ENCODE measurements around the gene IER2. TPM values are rescaled to one million over a fixed set of nuclear protein-coding genes. Genes with fewer than 3 reads are reported as not detected.

The IER2 gene
- total and polyA plus RNA-seq, 9 of the 15 experiments (the other 6 are each of a cell fraction or from before 2014, with no cell fraction given): 4.5 to 205 (median 23.7) TPM

DNA sequence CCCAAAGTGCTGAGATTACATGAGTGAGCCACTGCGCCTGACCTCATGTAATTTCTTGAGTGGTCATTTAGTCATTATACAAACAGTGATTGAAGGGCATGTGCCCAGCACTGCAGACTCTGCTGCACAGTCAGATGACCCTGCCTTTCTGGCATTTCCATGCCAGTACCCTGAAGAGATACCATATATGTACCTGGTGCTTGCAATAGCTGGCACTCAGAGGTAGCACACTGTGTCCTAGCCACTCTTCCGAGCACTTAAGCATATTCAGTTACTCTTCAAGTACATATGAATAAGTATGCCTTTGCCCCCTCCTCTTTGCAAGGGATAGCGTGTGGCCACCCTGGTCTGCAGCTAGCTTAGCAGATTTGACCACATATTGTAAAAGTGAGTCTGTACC is 15.6 kb upstream of the IER2 start:
- Histone ChIP-seq H3K4me1 (replicated peaks in 1 of 2; ENCODE audit: control insufficient read depth in 2 of 2, insufficient read depth in 2 of 2, low read length in 2 of 2) (peaks cover 16 to 36% of the 10 kb centered on the region in 2 experiments), H3K79me2 (ENCODE audit: control insufficient read depth, insufficient read depth, low read length) (peaks cover 50% of the 10 kb centered on the region), H3K4me2 (ENCODE audit: insufficient read depth, low read length) (no peak overlapping the region), H3K27me3 (ENCODE audit: control insufficient read depth in 2 of 2, insufficient read depth in 2 of 2, low read length in 2 of 2) (no peaks in the 10 kb centered on the region), H3K27ac (ENCODE audit: extremely low read depth, low read depth, low read length) (no peak overlapping the region), H3K4me3 (no peak overlapping the region), H3K9ac (ENCODE audit: insufficient read depth in 1 of 2, low read depth in 2 of 2, low read length in 2 of 2) (no peak overlapping the region), H2AFZ (ENCODE audit: low read depth, low read length) (no peak overlapping the region), H3K36me3 (ENCODE audit: control insufficient read depth, insufficient read depth, low read length) (peaks cover 89% of the 10 kb centered on the region), H3K9me1 (ENCODE audit: control insufficient read depth, insufficient read depth, low read length) (no peaks in the 10 kb centered on the region), H3K9me3 (replicated peaks; ENCODE audit: control insufficient read depth, insufficient read depth, low read depth, low read length) (no peaks in the 10 kb centered on the region), H4K20me1 (replicated peaks; ENCODE audit: control insufficient read depth, insufficient read depth, low read length) (peaks cover 22% of the 10 kb centered on the region)
- no TSS peak for BruUV-seq (replicated peaks)
- FAIRE-seq: no peak
- intact Hi-C loops (cut with micrococcal nuclease) (no loop called here), in situ Hi-C loops (cut with MboI) (no loop called here)
- no peak for ATAC-seq
- TF ChIP-seq ZNF609 (CRISPR knock-in tag; IDR thresholded peaks at IDR 0.05; ENCODE audit: borderline replicate concordance) (no peak), ATF1 (CRISPR knock-in tag; IDR thresholded peaks at IDR 0.05) (no peak), ATF1 (tag; IDR thresholded peaks at IDR 0.05) (no peak), RNF2 (IDR thresholded peaks at IDR 0.05) (no peak), ZSCAN32 (CRISPR knock-in tag; IDR thresholded peaks at IDR 0.05) (no peak), MNT (conservative IDR thresholded peaks at IDR 0.05) (no peak), TAF9B (IDR thresholded peaks at IDR 0.05; ENCODE audit: partially characterized antibody) (no peak), ZBTB7A (IDR thresholded peaks at IDR 0.05; ENCODE audit: borderline replicate concordance, control insufficient read depth, low read depth, low read length) (no peak)
- TF ChIP-seq, protein P1, sequence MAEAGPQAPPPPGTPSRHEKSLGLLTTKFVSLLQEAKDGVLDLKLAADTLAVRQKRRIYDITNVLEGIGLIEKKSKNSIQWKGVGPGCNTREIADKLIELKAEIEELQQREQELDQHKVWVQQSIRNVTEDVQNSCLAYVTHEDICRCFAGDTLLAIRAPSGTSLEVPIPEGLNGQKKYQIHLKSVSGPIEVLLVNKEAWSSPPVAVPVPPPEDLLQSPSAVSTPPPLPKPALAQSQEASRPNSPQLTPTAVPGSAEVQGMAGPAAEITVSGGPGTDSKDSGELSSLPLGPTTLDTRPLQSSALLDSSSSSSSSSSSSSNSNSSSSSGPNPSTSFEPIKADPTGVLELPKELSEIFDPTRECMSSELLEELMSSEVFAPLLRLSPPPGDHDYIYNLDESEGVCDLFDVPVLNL (CRISPR knock-in tag; IDR thresholded peaks at IDR 0.05; ENCODE audit: low read depth): no peak
- ChIA-PET CTCF (ENCODE audit: low intra/inter-chr PET ratio) (no interaction called here), POLR2A (interaction anchor here (0.8 to 3.2 kb wide), 3 partner anchors 15 to 20 kb away, joined by 3 to 16 read pairs (median 10); partner anchors contain the start of gene STX10)
- no peak for DNase-seq (ENCODE audit: extremely low read depth in 1 of 4, low spot score in 3 of 4)
- 93% methylated on average over 3 of the region's 3 CpGs for WGBS (ENCODE audit: insufficient coverage, low coverage, missing lambda C conversion rate)
